Measurements from ENCODE around the gene IQCF5. TPM values are rescaled to one million over a fixed set of nuclear protein-coding genes. Genes with fewer than 3 reads are reported as not detected.

IQCF5 gene
- total and polyA plus RNA-seq, 2 experiments from 2014 or later, result not detected

DNA sequence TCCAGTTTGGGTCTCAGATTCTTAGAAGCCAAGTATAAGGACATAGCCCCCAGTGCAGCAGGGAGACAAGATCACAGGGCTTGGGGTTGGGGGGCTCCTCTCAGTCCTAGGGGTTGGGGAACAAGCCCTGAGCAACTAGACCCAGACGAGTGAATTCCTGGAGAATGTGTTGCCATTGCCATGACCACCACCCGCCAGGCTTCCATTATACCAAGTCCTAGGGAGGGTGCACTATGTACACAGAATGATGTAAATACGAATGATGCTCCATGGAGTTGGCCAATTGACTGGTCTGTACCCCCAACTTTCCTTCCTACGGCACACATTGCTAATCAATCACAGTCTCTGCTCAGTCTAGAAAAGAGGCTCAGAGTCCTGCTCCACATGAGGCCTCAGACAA lies 19.0 kb upstream of the IQCF5 start (continued):
- TF ChIP-seq CREB1 (CRISPR knock-in tag; IDR thresholded peaks at IDR 0.05; ENCODE audit: low read depth), result no peak
- TF ChIP-seq, protein P1, sequence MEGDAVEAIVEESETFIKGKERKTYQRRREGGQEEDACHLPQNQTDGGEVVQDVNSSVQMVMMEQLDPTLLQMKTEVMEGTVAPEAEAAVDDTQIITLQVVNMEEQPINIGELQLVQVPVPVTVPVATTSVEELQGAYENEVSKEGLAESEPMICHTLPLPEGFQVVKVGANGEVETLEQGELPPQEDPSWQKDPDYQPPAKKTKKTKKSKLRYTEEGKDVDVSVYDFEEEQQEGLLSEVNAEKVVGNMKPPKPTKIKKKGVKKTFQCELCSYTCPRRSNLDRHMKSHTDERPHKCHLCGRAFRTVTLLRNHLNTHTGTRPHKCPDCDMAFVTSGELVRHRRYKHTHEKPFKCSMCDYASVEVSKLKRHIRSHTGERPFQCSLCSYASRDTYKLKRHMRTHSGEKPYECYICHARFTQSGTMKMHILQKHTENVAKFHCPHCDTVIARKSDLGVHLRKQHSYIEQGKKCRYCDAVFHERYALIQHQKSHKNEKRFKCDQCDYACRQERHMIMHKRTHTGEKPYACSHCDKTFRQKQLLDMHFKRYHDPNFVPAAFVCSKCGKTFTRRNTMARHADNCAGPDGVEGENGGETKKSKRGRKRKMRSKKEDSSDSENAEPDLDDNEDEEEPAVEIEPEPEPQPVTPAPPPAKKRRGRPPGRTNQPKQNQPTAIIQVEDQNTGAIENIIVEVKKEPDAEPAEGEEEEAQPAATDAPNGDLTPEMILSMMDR (conservative IDR thresholded peaks at IDR 0.05; ENCODE audit: low read depth in 2 of 2), result no peak
- no peak for TF ChIP-seq NANOG (IDR thresholded peaks at IDR 0.05; ENCODE audit: borderline replicate concordance)
- TF ChIP-seq STAT1 (IDR thresholded peaks at IDR 0.05; ENCODE audit: unreplicated experiment), result no peak
- no peak for TF ChIP-seq ZNF331 (CRISPR knock-in tag; IDR thresholded peaks at IDR 0.05; ENCODE audit: low read depth)

DNA sequence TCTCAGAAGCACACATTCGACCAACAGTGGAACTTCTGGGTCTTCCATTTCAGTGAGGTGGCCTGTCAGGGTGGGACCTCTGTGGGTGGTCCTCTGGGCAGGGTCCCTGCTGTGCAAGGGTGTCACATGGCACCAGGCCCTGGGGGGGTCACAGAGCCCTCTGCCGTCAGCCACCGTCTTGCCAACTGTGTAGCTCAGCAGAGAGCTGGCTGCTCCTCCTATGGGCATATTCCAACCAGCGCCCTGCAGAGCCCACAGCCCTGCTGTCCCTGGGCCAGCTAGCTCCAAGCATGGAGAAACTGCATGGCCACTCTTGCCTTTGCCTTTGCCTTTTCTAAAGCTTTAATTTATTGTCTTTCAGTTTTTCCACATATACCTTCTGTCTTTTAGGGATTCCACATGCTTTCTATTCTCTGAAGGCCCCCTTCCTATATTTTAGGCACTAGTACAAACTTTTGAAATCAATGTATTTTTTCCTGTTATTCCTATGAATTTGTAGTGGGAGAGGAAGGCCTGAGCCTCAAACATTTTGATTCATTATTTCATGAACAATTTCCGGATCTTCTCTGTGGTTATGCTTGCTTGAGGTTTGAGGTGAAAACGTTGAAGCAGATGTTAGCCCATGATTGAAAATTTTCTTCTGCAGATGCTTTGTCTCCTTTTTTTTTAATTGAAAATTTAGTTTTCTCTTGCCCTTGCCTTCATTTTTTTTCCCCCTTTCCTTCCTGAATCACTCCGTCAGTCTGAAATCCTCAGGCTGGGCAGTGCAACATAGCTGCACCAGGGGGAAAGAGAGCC lies 16.0 kb upstream of the IQCF5 start:
- Histone ChIP-seq H3K4me2 (no peak overlapping the region), H2AFZ (no peak overlapping the region), H3K27ac (ENCODE audit: low read depth) (no peak overlapping the region), H3F3A (replicated peaks; ENCODE audit: low read depth) (no peaks in the 10 kb centered on the region), H4K20me1 (replicated peaks; ENCODE audit: insufficient read depth) (no peaks in the 10 kb centered on the region), H3K4me3 (no peak overlapping the region), H3K79me2 (replicated peaks; ENCODE audit: insufficient read depth) (no peaks in the 10 kb centered on the region), H3K4me1 (ENCODE audit: insufficient read depth) (no peaks in the 10 kb centered on the region), H3K36me3 (ENCODE audit: insufficient read depth) (no peaks in the 10 kb centered on the region), H3K27me3 (ENCODE audit: insufficient read depth) (no peaks in the 10 kb centered on the region), H3K9me2 (ENCODE audit: insufficient read depth) (no peaks in the 10 kb centered on the region; the same call in 1 of the 2 replicates)
- DNase-seq (ENCODE audit: low spot score), result no peak
- no peak for ATAC-seq
- Mint-ChIP-seq H3K27me3 (ENCODE audit: insufficient read depth, low read depth, poor library complexity) (peaks cover 2% of the 10 kb centered on the region), H3K27ac (no peak overlapping the region), H3K36me3 (ENCODE audit: low read depth) (no peaks in the 10 kb centered on the region), H3K4me3 (no peak overlapping the region), H3K9me3 (peaks cover 2% of the 10 kb centered on the region; the same call in 2 of the 3 replicates), H3K4me1 (peaks cover 5% of the 10 kb centered on the region)
- no peak for TF ChIP-seq ZNF331 (CRISPR knock-in tag; IDR thresholded peaks at IDR 0.05; ENCODE audit: low read depth)
- TF ChIP-seq, protein P2, sequence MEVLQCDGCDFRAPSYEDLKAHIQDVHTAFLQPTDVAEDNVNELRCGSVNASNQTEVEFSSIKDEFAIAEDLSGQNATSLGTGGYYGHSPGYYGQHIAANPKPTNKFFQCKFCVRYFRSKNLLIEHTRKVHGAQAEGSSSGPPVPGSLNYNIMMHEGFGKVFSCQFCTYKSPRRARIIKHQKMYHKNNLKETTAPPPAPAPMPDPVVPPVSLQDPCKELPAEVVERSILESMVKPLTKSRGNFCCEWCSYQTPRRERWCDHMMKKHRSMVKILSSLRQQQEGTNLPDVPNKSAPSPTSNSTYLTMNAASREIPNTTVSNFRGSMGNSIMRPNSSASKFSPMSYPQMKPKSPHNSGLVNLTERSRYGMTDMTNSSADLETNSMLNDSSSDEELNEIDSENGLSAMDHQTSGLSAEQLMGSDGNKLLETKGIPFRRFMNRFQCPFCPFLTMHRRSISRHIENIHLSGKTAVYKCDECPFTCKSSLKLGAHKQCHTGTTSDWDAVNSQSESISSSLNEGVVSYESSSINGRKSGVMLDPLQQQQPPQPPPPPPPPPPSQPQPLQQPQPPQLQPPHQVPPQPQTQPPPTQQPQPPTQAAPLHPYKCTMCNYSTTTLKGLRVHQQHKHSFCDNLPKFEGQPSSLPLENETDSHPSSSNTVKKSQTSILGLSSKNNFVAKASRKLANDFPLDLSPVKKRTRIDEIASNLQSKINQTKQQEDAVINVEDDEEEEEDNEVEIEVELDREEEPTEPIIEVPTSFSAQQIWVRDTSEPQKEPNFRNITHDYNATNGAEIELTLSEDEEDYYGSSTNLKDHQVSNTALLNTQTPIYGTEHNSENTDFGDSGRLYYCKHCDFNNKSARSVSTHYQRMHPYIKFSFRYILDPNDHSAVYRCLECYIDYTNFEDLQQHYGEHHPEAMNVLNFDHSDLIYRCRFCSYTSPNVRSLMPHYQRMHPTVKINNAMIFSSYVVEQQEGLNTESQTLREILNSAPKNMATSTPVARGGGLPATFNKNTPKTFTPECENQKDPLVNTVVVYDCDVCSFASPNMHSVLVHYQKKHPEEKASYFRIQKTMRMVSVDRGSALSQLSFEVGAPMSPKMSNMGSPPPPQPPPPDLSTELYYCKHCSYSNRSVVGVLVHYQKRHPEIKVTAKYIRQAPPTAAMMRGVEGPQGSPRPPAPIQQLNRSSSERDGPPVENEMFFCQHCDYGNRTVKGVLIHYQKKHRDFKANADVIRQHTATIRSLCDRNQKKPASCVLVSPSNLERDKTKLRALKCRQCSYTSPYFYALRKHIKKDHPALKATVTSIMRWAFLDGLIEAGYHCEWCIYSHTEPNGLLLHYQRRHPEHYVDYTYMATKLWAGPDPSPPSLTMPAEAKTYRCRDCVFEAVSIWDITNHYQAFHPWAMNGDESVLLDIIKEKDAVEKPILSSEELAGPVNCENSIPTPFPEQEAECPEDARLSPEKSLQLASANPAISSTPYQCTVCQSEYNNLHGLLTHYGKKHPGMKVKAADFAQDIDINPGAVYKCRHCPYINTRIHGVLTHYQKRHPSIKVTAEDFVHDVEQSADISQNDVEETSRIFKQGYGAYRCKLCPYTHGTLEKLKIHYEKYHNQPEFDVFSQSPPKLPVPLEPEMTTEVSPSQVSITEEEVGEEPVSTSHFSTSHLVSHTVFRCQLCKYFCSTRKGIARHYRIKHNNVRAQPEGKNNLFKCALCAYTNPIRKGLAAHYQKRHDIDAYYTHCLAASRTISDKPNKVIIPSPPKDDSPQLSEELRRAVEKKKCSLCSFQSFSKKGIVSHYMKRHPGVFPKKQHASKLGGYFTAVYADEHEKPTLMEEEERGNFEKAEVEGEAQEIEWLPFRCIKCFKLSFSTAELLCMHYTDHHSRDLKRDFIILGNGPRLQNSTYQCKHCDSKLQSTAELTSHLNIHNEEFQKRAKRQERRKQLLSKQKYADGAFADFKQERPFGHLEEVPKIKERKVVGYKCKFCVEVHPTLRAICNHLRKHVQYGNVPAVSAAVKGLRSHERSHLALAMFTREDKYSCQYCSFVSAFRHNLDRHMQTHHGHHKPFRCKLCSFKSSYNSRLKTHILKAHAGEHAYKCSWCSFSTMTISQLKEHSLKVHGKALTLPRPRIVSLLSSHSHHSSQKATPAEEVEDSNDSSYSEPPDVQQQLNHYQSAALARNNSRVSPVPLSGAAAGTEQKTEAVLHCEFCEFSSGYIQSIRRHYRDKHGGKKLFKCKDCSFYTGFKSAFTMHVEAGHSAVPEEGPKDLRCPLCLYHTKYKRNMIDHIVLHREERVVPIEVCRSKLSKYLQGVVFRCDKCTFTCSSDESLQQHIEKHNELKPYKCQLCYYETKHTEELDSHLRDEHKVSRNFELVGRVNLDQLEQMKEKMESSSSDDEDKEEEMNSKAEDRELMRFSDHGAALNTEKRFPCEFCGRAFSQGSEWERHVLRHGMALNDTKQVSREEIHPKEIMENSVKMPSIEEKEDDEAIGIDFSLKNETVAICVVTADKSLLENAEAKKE (CRISPR knock-in tag; IDR thresholded peaks at IDR 0.05), result no peak
- TF ChIP-seq, protein P3, sequence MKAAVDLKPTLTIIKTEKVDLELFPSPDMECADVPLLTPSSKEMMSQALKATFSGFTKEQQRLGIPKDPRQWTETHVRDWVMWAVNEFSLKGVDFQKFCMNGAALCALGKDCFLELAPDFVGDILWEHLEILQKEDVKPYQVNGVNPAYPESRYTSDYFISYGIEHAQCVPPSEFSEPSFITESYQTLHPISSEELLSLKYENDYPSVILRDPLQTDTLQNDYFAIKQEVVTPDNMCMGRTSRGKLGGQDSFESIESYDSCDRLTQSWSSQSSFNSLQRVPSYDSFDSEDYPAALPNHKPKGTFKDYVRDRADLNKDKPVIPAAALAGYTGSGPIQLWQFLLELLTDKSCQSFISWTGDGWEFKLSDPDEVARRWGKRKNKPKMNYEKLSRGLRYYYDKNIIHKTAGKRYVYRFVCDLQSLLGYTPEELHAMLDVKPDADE (IDR thresholded peaks at IDR 0.05), result no peak
- TF ChIP-seq POLR2AphosphoS5 (IDR thresholded peaks at IDR 0.05; ENCODE audit: low read depth), result no peak
- TF ChIP-seq NANOG (IDR thresholded peaks at IDR 0.05; ENCODE audit: borderline replicate concordance), result no peak
- no peak for TF ChIP-seq EZH2 (IDR thresholded peaks at IDR 0.05; ENCODE audit: low read depth, unreplicated experiment)
- TF ChIP-seq JUNB (IDR thresholded peaks at IDR 0.05; ENCODE audit: unreplicated experiment), result no peak

Measured in GM23338 (cell line).